ENCODE results near the gene TTBK2. TPM values are rescaled to one million over a fixed set of nuclear protein-coding genes. Genes with fewer than 3 reads are reported as not detected.

Gene TTBK2
- polyA plus RNA-seq, 3 donors, result 3.7 to 9.0 (median 5.7) TPM

- H2AFZ ChIP-seq (ENCODE audit: insufficient read depth, low read depth, low read length, poor library complexity, severe bottlenecking), result peak overlapping the region; percentile 32
- H3K4me3 Mint-ChIP-seq, result no peak overlapping the region
Measured at GRCh38 chr15:42704492-42704926, 216.1 kb downstream of the TTBK2 start.

GRCh38 chr15:42696626-42697025, 224.0 kb downstream of the TTBK2 start:
- Mint-ChIP-seq H3K4me1 (no peaks in the 10 kb centered on the region), H3K4me3 (no peak overlapping the region), H3K27ac (no peak overlapping the region), H3K36me3 (no peaks in the 10 kb centered on the region), H3K9me3 (peaks cover 0 to 1% (median 0%) of the 10 kb centered on the region in 7 donors), H3K27me3 (ENCODE audit: low read depth in 3 of 3) (peaks cover 0 to 3% (median 0%) of the 10 kb centered on the region in 3 donors)
- Histone ChIP-seq H3K9me3 (replicated peaks in 1 of 2; ENCODE audit: control insufficient read depth in 1 of 2, insufficient read depth in 1 of 2, low read length in 2 of 2) (no peaks in the 10 kb centered on the region), H3K27ac (ENCODE audit: low read depth in 1 of 2, low read length in 2 of 2) (no peak overlapping the region), H3K36me3 (replicated peaks in 1 of 2; ENCODE audit: control insufficient read depth in 1 of 2, insufficient read depth in 2 of 2, low read length in 2 of 2) (no peaks in the 10 kb centered on the region), H3K9ac (ENCODE audit: insufficient read depth, low read length, poor library complexity, severe bottlenecking) (no peak overlapping the region), H3K4me2 (replicated peaks; ENCODE audit: extremely low read depth, low read length, poor library complexity, severe bottlenecking) (no peak overlapping the region), H3K4me1 (ENCODE audit: control insufficient read depth in 1 of 2, insufficient read depth in 2 of 2, low read length in 2 of 2) (no peaks in the 10 kb centered on the region), H3K79me2 (ENCODE audit: insufficient read depth, low read length) (no peaks in the 10 kb centered on the region), H2AFZ (ENCODE audit: insufficient read depth, low read depth, low read length, poor library complexity, severe bottlenecking) (no peak overlapping the region), H3K4me3 (replicated peaks in 1 of 3; ENCODE audit: low read depth in 2 of 3, low read length in 3 of 3) (no peak overlapping the region), H4K20me1 (ENCODE audit: insufficient read depth, low read length) (no peaks in the 10 kb centered on the region), H3K27me3 (ENCODE audit: control insufficient read depth in 2 of 2, insufficient read depth in 2 of 2, low read length in 2 of 2) (no peaks in the 10 kb centered on the region)
- intact Hi-C loops (cut with micrococcal nuclease), result no loop called here
- WGBS (ENCODE audit: insufficient coverage), result 74% methylated on average over 4 of the region's 5 CpGs
- TF ChIP-seq CTCF (IDR thresholded peaks at IDR 0.05), result no peak
- DNase-seq, result no peak

More at GRCh38 chr15:42704492-42704926, 216.1 kb downstream of the TTBK2 start:
- Mint-ChIP-seq H3K9me3 (peaks cover 0 to 3% (median 0%) of the 10 kb centered on the region in 7 donors), H3K4me1 (peaks cover 2% of the 10 kb centered on the region), H3K27me3 (ENCODE audit: low read depth in 3 of 3) (peaks cover 0 to 2% (median 0%) of the 10 kb centered on the region in 3 donors), H3K27ac (no peak overlapping the region), H3K36me3 (no peaks in the 10 kb centered on the region)
- WGBS (ENCODE audit: insufficient coverage), result 39% methylated on average over 4 of the region's 4 CpGs
- no peaks in the 10 kb centered on the region for H3K9me3 ChIP-seq (replicated peaks in 1 of 2; ENCODE audit: control insufficient read depth in 1 of 2, insufficient read depth in 1 of 2, low read length in 2 of 2)
- H3K9ac ChIP-seq (ENCODE audit: insufficient read depth, low read length, poor library complexity, severe bottlenecking), result no peak overlapping the region
- TF ChIP-seq CTCF (IDR thresholded peaks at IDR 0.05), result peak; percentile 83
- no peaks in the 10 kb centered on the region for H3K4me1 ChIP-seq (ENCODE audit: control insufficient read depth in 1 of 2, insufficient read depth in 2 of 2, low read length in 2 of 2)
- H3K79me2 ChIP-seq (ENCODE audit: insufficient read depth, low read length), result no peaks in the 10 kb centered on the region
- intact Hi-C loops (cut with micrococcal nuclease), result loop anchor here (2.0 to 10.0 kb wide), 4 partner anchors 222 to 570 kb away; no protein-coding TSS in a partner anchor
- no peak overlapping the region for H3K27ac ChIP-seq (ENCODE audit: low read depth in 1 of 2, low read length in 2 of 2)
- DNase-seq, result peak; percentile 51 to 69 (median 67)
- H3K36me3 ChIP-seq (replicated peaks in 1 of 2; ENCODE audit: control insufficient read depth in 1 of 2, insufficient read depth in 2 of 2, low read length in 2 of 2), result no peaks in the 10 kb centered on the region
- no peaks in the 10 kb centered on the region for H4K20me1 ChIP-seq (ENCODE audit: insufficient read depth, low read length)
- no peak overlapping the region for H3K4me2 ChIP-seq (replicated peaks; ENCODE audit: extremely low read depth, low read length, poor library complexity, severe bottlenecking)
- no peaks in the 10 kb centered on the region for H3K27me3 ChIP-seq (ENCODE audit: control insufficient read depth in 2 of 2, insufficient read depth in 2 of 2, low read length in 2 of 2)
- H3K4me3 ChIP-seq (replicated peaks in 1 of 3; ENCODE audit: low read depth in 2 of 3, low read length in 3 of 3), result no peak overlapping the region
